Astrocyte of the cerebellum (primary cell): ENCODE data around the gene STX8.
"Not testable (repeated sequence)": the region's sequence is repeated elsewhere in the genome, so short reads cannot be mapped to it uniquely, and the experiment has no call there.

Experiments
- DNase-seq: peaks from one replicate; pipeline ENCODE4 v3.0.0-alpha.2; 2011; ENCODE audit warnings: low read depth
- H3K4me3 ChIP-seq: 2 replicates; pipeline ENCODE4 v1.5.1; 2011; ENCODE audit warnings: mild to moderate bottlenecking, low read depth, low read length, moderate library complexity
- CTCF ChIP-seq: IDR thresholded peaks from 2 replicates; pipeline ENCODE4 v1.5.1; 2012; ENCODE audit warnings: low read length, low read depth, moderate library complexity, mild to moderate bottlenecking; ENCODE audit errors: missing control alignments
- in situ Hi-C: cut with HindIII; loops from 2 replicates; pipeline ENCODE4 v1.10.0; 2017; ENCODE audit warnings: low sequenced_read_pairs

The STX8 gene

GRCh38 chr17:9554715-9555114, 20.9 kb downstream of the STX8 start:
- H3K4me3 ChIP-seq, DNase-seq, in situ Hi-C loops: not testable (repeated sequence)
- peak; percentile 38 for TF ChIP-seq CTCF

GRCh38 chr17:9553596-9553995, 22.0 kb downstream of the STX8 start:
- no peak for TF ChIP-seq CTCF
- in situ Hi-C loops = no loop called here
- H3K4me3 ChIP-seq = no peak overlapping the region
- no peak for DNase-seq

GRCh38 chr17:9553181-9553580, 22.4 kb downstream of the STX8 start:
- H3K4me3 ChIP-seq = no peak overlapping the region
- in situ Hi-C loops = no loop called here
- TF ChIP-seq CTCF = no peak
- DNase-seq = no peak

DNA sequence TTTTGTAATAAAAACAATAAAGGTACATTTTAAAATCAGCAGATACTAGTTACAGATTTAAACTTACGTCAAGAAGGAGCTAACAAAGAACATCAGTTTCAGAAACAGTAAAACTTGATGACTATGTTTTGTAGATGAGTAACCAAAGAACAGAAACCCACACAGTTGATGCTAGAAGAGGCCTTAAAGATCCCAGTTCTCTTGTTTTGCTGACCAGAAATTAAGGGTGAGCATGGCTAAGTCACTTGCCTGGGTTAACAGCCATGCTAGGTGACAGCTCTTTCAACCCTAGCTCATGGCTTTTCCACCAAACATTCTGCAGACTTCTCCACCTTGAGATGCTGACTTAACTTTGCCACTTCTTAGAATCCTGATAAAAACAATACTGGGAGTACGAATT, 26.4 kb downstream of the STX8 start:
- TF ChIP-seq CTCF = no peak
- H3K4me3 ChIP-seq = no peak overlapping the region
- no peak for DNase-seq
- in situ Hi-C loops = no loop called here

GRCh38 chr17:9544221-9544620, 31.4 kb downstream of the STX8 start:
- in situ Hi-C loops = no loop called here
- TF ChIP-seq CTCF = no peak
- H3K4me3 ChIP-seq = no peak overlapping the region
- no peak for DNase-seq

- DNase-seq = no peak
- in situ Hi-C loops = no loop called here
- H3K4me3 ChIP-seq = no peak overlapping the region
- TF ChIP-seq CTCF = no peak
Observed at GRCh38 chr17:9541718-9542117, 33.9 kb downstream of the STX8 start.

DNA sequence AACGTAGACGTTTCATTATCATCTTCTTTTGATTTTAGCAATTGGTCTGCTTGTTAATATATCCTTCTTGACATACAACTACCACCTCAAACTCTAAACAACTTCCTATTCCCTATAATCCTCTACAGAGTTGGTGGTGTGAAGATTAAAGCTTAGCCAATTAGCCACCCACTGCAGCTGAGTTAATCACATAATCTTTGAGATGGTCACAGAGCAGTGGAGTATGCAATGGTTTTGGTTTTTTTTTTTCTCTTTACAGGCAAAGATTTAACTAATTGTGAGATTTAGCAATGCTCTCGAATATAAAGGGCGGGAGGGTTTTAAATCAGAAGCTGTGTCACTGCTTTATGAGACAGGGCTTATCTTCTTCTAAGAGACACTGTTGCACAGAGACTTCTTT, 37.0 kb downstream of the STX8 start:
- no peak overlapping the region for H3K4me3 ChIP-seq
- no peak for DNase-seq
- in situ Hi-C loops = no loop called here
- TF ChIP-seq CTCF = no peak
